ENCODE measurements around the gene GGTLC1. TPM values are rescaled to one million over a fixed set of nuclear protein-coding genes. Genes with fewer than 3 reads are reported as not detected.

The GGTLC1 gene
- total and polyA plus RNA-seq, 11 donors, result not detected

- DNase-seq, result no peak
- H3K4me1 ChIP-seq, result peaks cover 0 to 4% (median 0%) of the 10 kb centered on the region in 12 donors
- intact Hi-C loops (cut with DNase I), result no loop called here
- no peak overlapping the region for H3K4me3 ChIP-seq
- H3K36me3 ChIP-seq, result no peaks in the 10 kb centered on the region
- no peak for ATAC-seq
- no peak overlapping the region for H3K27ac ChIP-seq
- no peak for TF ChIP-seq CTCF (IDR thresholded peaks at IDR 0.05)
- TF ChIP-seq POLR2A (IDR thresholded peaks at IDR 0.05), result no peak
- 64 to 68% (median 66%) methylated on average over 3 of the region's 3 CpGs for WGBS, 4 donors
- H3K9me3 ChIP-seq, result no peaks in the 10 kb centered on the region
- H3K27me3 ChIP-seq, result peaks cover 0 to 13% (median 0%) of the 10 kb centered on the region in 9 donors
Measured at GRCh38 chr20:24007758-24008157, 19.2 kb upstream of the GGTLC1 start.

- H3K4me1 ChIP-seq, result peaks cover 0 to 4% (median 0%) of the 10 kb centered on the region in 12 donors
- no peak overlapping the region for H3K27ac ChIP-seq
- ATAC-seq (peak in 2 of 4 donors; percentile 34 to 43), DNase-seq (no peak)
- H3K36me3 ChIP-seq, result no peaks in the 10 kb centered on the region
- intact Hi-C loops (cut with DNase I), result no loop called here
- H3K4me3 ChIP-seq, result no peak overlapping the region
- peaks cover 0 to 10% (median 2%) of the 10 kb centered on the region in 9 donors for H3K27me3 ChIP-seq
- H3K9me3 ChIP-seq, result no peaks in the 10 kb centered on the region
- no peak for TF ChIP-seq POLR2A (IDR thresholded peaks at IDR 0.05)
- WGBS, 4 donors, result 34 to 40% (median 35%) methylated on average over 8 of the region's 8 CpGs
Measured at GRCh38 chr20:24007073-24007595, 18.6 kb upstream of the GGTLC1 start.

GRCh38 chr20:24006626-24007025 lies 18.0 kb upstream of the GGTLC1 start:
- ATAC-seq (no peak), DNase-seq (no peak)
- no peak for TF ChIP-seq POLR2A (IDR thresholded peaks at IDR 0.05)
- no peak for TF ChIP-seq CTCF (IDR thresholded peaks at IDR 0.05)

GRCh38 chr20:24004471-24004870 lies 15.9 kb upstream of the GGTLC1 start:
- H3K27me3 ChIP-seq, result peaks cover 0 to 26% (median 6%) of the 10 kb centered on the region in 9 donors
- intact Hi-C loops (cut with DNase I), result no loop called here
- WGBS, 4 donors, result 53 to 58% (median 56%) methylated on average over 9 of the region's 9 CpGs

More at GRCh38 chr20:24006626-24007025, 18.0 kb upstream of the GGTLC1 start:
- Histone ChIP-seq H3K4me3 (no peak overlapping the region), H3K4me1 (peaks cover 0 to 4% (median 0%) of the 10 kb centered on the region in 12 donors), H3K9me3 (no peaks in the 10 kb centered on the region), H3K27me3 (peaks cover 0 to 15% (median 4%) of the 10 kb centered on the region in 9 donors), H3K27ac (no peak overlapping the region), H3K36me3 (no peaks in the 10 kb centered on the region)
- 82 to 91% (median 88%) methylated on average over 7 of the region's 7 CpGs for WGBS, 4 donors
- intact Hi-C loops (cut with DNase I), result no loop called here

More at GRCh38 chr20:24004471-24004870, 15.9 kb upstream of the GGTLC1 start:
- Histone ChIP-seq H3K27ac (no peak overlapping the region), H3K36me3 (no peaks in the 10 kb centered on the region), H3K9me3 (no peaks in the 10 kb centered on the region), H3K4me3 (no peak overlapping the region), H3K4me1 (peaks cover 0 to 4% (median 0%) of the 10 kb centered on the region in 12 donors)
- DNase-seq (no peak), ATAC-seq (no peak)
- TF ChIP-seq CTCF (IDR thresholded peaks at IDR 0.05), result no peak
- no peak for TF ChIP-seq POLR2A (IDR thresholded peaks at IDR 0.05)

Data from heart left ventricle (tissue), 16 donors.